ENCODE measurements around the gene TNKS1BP1. TPM values are rescaled to one million over a fixed set of nuclear protein-coding genes. Genes with fewer than 3 reads are reported as not detected.

The TNKS1BP1 gene
- total and polyA plus RNA-seq, 4 donors: 28.3 to 67.1 (median 47.0) TPM

- no peaks in the 10 kb centered on the region for H3K9me3 ChIP-seq (ENCODE audit: control insufficient read depth in 4 of 4, low read length in 3 of 4)
- H3K36me3 ChIP-seq (ENCODE audit: control insufficient read depth in 4 of 4, insufficient read depth in 3 of 4, low read depth in 1 of 4, low read length in 3 of 4): no peaks in the 10 kb centered on the region
- peaks cover 0 to 16% (median 12%) of the 10 kb centered on the region in 4 donors for H3K4me1 ChIP-seq (ENCODE audit: control insufficient read depth in 4 of 4, insufficient read depth in 4 of 4, low read length in 3 of 4)
- H3K27ac ChIP-seq (ENCODE audit: low read depth in 1 of 2, low read length in 2 of 2): no peak overlapping the region
- H3K9ac ChIP-seq (ENCODE audit: low read depth in 1 of 2, low read length in 2 of 2): no peak overlapping the region
- TF ChIP-seq FOXA2 (IDR thresholded peaks at IDR 0.05) (no peak), FOXA1 (IDR thresholded peaks at IDR 0.05) (no peak), ATF3 (IDR thresholded peaks at IDR 0.05) (no peak), HNF4A (conservative IDR thresholded peaks at IDR 0.05) (no peak), YY1 (IDR thresholded peaks at IDR 0.05) (no peak), TAF1 (conservative IDR thresholded peaks at IDR 0.05) (no peak), GABPA (IDR thresholded peaks at IDR 0.05 in 1 of 2, conservative IDR thresholded peaks at IDR 0.05 in 1 of 2) (no peak), REST (IDR thresholded peaks at IDR 0.05) (no peak), SP1 (IDR thresholded peaks at IDR 0.05) (no peak), RAD21 (IDR thresholded peaks at IDR 0.05) (no peak), CTCF (IDR thresholded peaks at IDR 0.05; ENCODE audit: low read depth, low read length, missing input control) (no peak), JUND (IDR thresholded peaks at IDR 0.05) (no peak), RXRA (IDR thresholded peaks at IDR 0.05) (no peak), EGR1 (IDR thresholded peaks at IDR 0.05; ENCODE audit: low read depth in 2 of 2) (no peak), MAX (IDR thresholded peaks at IDR 0.05) (no peak), ZBTB33 (IDR thresholded peaks at IDR 0.05) (no peak), NR2F2 (IDR thresholded peaks at IDR 0.05) (no peak), HNF4G (IDR thresholded peaks at IDR 0.05) (no peak)
- H3K27me3 ChIP-seq (ENCODE audit: control insufficient read depth in 4 of 4, insufficient read depth in 4 of 4, low read length in 3 of 4): no peaks in the 10 kb centered on the region
- no peak for DNase-seq (ENCODE audit: low spot score)
- H3K4me3 ChIP-seq (ENCODE audit: low read depth in 1 of 3, low read length in 3 of 3): no peak overlapping the region
- 90% methylated on average over 3 of the region's 3 CpGs for WGBS
Observed at GRCh38 chr11:57287884-57288283, 36.9 kb downstream of the TNKS1BP1 start.

Data from liver (tissue), 9 donors.